Thoracic aorta (tissue), 2 donors: ENCODE measurements around the gene GALNT7. TPM values are rescaled to one million over a fixed set of nuclear protein-coding genes. Genes with fewer than 3 reads are reported as not detected.

Source experiments
- ATAC-seq: fragments of 150-250 bp; one replicate; pipeline ENCODE4 v1.8.0; 2017; ENCODE audit warnings: low read depth; ENCODE audit not compliant: insufficient number of reproducible peaks, low FRiP score
- DNase-seq: peaks from one replicate; pipeline ENCODE4 v3.0.0-alpha.2; 2020; ENCODE audit warnings: low spot score
- H3K27ac ChIP-seq, 2 donors: fragments of 200-600 bp; sonication (generic); 1 replicate in 1 of 2; 2 replicates in 1 of 2; pipeline ENCODE4 v1.5.1; 2016; ENCODE audit warnings: mild to moderate bottlenecking in 2 of 2, moderate library complexity in 2 of 2
- H3K27me3 ChIP-seq: fragments of 200-600 bp; sonication (generic); replicated peaks from 2 replicates; pipeline ENCODE4 v1.6.0; 2016; ENCODE audit warnings: mild to moderate bottlenecking; ENCODE audit not compliant: insufficient read depth
- H3K36me3 ChIP-seq: fragments of 200-600 bp; sonication (generic); one replicate; pipeline ENCODE4 v1.5.1; 2016
- H3K4me1 ChIP-seq, 2 donors: fragments of 200-600 bp; sonication (generic); 1 replicate in 1 of 2; 2 replicates in 1 of 2; pipeline versions ENCODE4 v1.5.1 to v1.6.0; 2016; ENCODE audit warnings: low read depth in 2 of 2, mild to moderate bottlenecking in 1 of 2; ENCODE audit not compliant: control insufficient read depth in 1 of 2
- H3K4me3 ChIP-seq: fragments of 200-600 bp; sonication (generic); 2 replicates; pipeline ENCODE4 v1.5.1; 2016; ENCODE audit warnings: mild to moderate bottlenecking
- H3K9me3 ChIP-seq: fragments of 200-600 bp; sonication (generic); 2 replicates; pipeline ENCODE4 v1.5.1; 2016
- CTCF ChIP-seq: fragments of 200-600 bp; sonication (generic); IDR thresholded peaks from one replicate; pipeline ENCODE4 v1.5.1; 2019; ENCODE audit warnings: antibody characterized with exemption
- total RNA-seq, 2 donors: library from RNA; depleted of rRNA; stranded (reverse); fragments of >200 nt; gene quantifications; one replicate each; pipeline versions ENCODE4 v1.1.0 to v1.2.3, GENCODE V29; 2016

GALNT7 gene
- total RNA-seq, 2 donors from 2014 or later, result 12.7 to 23.1 TPM

GRCh38 chr4:173277340-173277739 lies 108.7 kb downstream of the GALNT7 start:
- no peak overlapping the region for H3K27ac ChIP-seq
- H3K27me3 ChIP-seq, result no peaks in the 10 kb centered on the region
- no peak overlapping the region for H3K4me3 ChIP-seq
- no peaks in the 10 kb centered on the region for H3K9me3 ChIP-seq
- DNase-seq (no peak), ATAC-seq (no peak)
- no peaks in the 10 kb centered on the region for H3K4me1 ChIP-seq
- TF ChIP-seq CTCF, result no peak
- no peaks in the 10 kb centered on the region for H3K36me3 ChIP-seq

- Histone ChIP-seq H3K4me1 (no peaks in the 10 kb centered on the region), H3K4me3 (no peak overlapping the region)
Measured at GRCh38 chr4:173280998-173281397, 112.4 kb downstream of the GALNT7 start.

GRCh38 chr4:173281406-173282255 lies 113.0 kb downstream of the GALNT7 start:
- no peak for TF ChIP-seq CTCF
- no peak overlapping the region for H3K4me3 ChIP-seq
- H3K4me1 ChIP-seq, result no peaks in the 10 kb centered on the region
- DNase-seq, result no peak
- H3K27me3 ChIP-seq, result no peaks in the 10 kb centered on the region
- no peaks in the 10 kb centered on the region for H3K36me3 ChIP-seq
- H3K27ac ChIP-seq, result no peak overlapping the region
- H3K9me3 ChIP-seq, result peaks cover 13% of the 10 kb centered on the region
- no peak for ATAC-seq

More at GRCh38 chr4:173280998-173281397, 112.4 kb downstream of the GALNT7 start:
- H3K36me3 ChIP-seq, result no peaks in the 10 kb centered on the region
- peaks cover 10% of the 10 kb centered on the region for H3K9me3 ChIP-seq
- H3K27me3 ChIP-seq, result no peaks in the 10 kb centered on the region
- ATAC-seq, result no peak
- TF ChIP-seq CTCF, result no peak
- H3K27ac ChIP-seq, result no peak overlapping the region
- no peak for DNase-seq

- no peak for ATAC-seq
- no peak overlapping the region for H3K4me3 ChIP-seq
- H3K36me3 ChIP-seq, result no peaks in the 10 kb centered on the region
- TF ChIP-seq CTCF, result no peak
- no peak overlapping the region for H3K27ac ChIP-seq
- no peaks in the 10 kb centered on the region for H3K27me3 ChIP-seq
- no peak for DNase-seq
- H3K4me1 ChIP-seq, result no peaks in the 10 kb centered on the region
- peaks cover 13% of the 10 kb centered on the region for H3K9me3 ChIP-seq
Measured at GRCh38 chr4:173282256-173282562, 113.6 kb downstream of the GALNT7 start.

- ATAC-seq (no peak), DNase-seq (no peak)
- Histone ChIP-seq H3K9me3 (peaks cover 13% of the 10 kb centered on the region), H3K4me1 (no peaks in the 10 kb centered on the region), H3K36me3 (no peaks in the 10 kb centered on the region), H3K4me3 (no peak overlapping the region), H3K27me3 (no peaks in the 10 kb centered on the region), H3K27ac (no peak overlapping the region)
- TF ChIP-seq CTCF, result no peak
Measured at GRCh38 chr4:173282626-173283025, 114.0 kb downstream of the GALNT7 start.
